ENCODE results near the gene DHRS3. TPM values are rescaled to one million over a fixed set of nuclear protein-coding genes. Genes with fewer than 3 reads are reported as not detected.

DHRS3 gene
- total and polyA plus RNA-seq, 2 donors (not counting 3 experiments of a cell fraction or from before 2014, with no cell fraction given): 54.3 to 75.2 TPM

DNA sequence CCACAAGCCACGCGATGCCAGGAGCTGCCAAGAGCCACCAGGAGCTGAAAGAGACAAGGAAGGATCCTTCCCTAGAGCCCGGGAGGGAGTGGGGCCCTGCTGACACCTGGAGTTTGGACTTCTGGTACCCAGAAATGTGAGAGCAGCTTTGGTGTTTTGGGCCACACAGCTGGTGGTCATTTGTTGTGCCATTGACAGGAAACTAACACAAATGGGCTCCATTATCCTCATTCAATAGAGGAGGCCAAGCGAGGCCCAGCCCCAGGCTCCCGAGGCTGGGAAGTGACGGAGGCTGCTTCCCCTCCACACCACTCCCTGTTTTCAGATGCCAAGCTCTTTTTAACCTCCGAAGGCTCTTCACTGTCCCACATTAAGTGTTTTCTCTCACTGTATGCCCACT is 25.5 kb downstream of the DHRS3 start:
- H3K79me2 ChIP-seq (ENCODE audit: control insufficient read depth, insufficient read depth, low read length): no peaks in the 10 kb centered on the region
- no peak overlapping the region for H3K27ac ChIP-seq (ENCODE audit: insufficient read depth, low read depth, low read length)
- no peak for TF ChIP-seq GATA2 (IDR thresholded peaks at IDR 0.05; ENCODE audit: insufficient read depth, insufficient read length, low read depth, low read length)
- TF ChIP-seq EZH2 (IDR thresholded peaks at IDR 0.05; ENCODE audit: borderline replicate concordance, low read depth, low read length, severe bottlenecking): no peak
- no peak for TF ChIP-seq POLR2A (IDR thresholded peaks at IDR 0.05; ENCODE audit: low read depth, low read length)
- no peak for TF ChIP-seq FOS (IDR thresholded peaks at IDR 0.05; ENCODE audit: borderline replicate concordance, insufficient read depth, low read length)
- no peak for TF ChIP-seq JUN (IDR thresholded peaks at IDR 0.05; ENCODE audit: borderline replicate concordance, insufficient read depth, insufficient read length, low read depth)
- no peak for TF ChIP-seq MYC (IDR thresholded peaks at IDR 0.05; ENCODE audit: low read depth, low read length)
- no peak for TF ChIP-seq MAX (IDR thresholded peaks at IDR 0.05; ENCODE audit: insufficient read depth, insufficient read length)
- TF ChIP-seq, protein P1, sequence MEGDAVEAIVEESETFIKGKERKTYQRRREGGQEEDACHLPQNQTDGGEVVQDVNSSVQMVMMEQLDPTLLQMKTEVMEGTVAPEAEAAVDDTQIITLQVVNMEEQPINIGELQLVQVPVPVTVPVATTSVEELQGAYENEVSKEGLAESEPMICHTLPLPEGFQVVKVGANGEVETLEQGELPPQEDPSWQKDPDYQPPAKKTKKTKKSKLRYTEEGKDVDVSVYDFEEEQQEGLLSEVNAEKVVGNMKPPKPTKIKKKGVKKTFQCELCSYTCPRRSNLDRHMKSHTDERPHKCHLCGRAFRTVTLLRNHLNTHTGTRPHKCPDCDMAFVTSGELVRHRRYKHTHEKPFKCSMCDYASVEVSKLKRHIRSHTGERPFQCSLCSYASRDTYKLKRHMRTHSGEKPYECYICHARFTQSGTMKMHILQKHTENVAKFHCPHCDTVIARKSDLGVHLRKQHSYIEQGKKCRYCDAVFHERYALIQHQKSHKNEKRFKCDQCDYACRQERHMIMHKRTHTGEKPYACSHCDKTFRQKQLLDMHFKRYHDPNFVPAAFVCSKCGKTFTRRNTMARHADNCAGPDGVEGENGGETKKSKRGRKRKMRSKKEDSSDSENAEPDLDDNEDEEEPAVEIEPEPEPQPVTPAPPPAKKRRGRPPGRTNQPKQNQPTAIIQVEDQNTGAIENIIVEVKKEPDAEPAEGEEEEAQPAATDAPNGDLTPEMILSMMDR (IDR thresholded peaks at IDR 0.05; ENCODE audit: extremely low read depth in 1 of 2, insufficient read depth in 1 of 2, low read depth in 1 of 2, low read length in 2 of 2): no peak
- no peak for TF ChIP-seq POLR2AphosphoS5 (IDR thresholded peaks at IDR 0.05; ENCODE audit: insufficient read depth, low read depth, low read length)
- POLR2A ChIA-PET: no interaction called here
- no TSS peak for BruUV-seq (replicated peaks)
- H3K9ac ChIP-seq (replicated peaks; ENCODE audit: extremely low read depth, insufficient read depth, low read length): no peak overlapping the region
- H3K9me1 ChIP-seq (replicated peaks; ENCODE audit: control insufficient read depth, extremely low read depth, insufficient read depth, low read length): no peaks in the 10 kb centered on the region
- no peak overlapping the region for H3K4me2 ChIP-seq (ENCODE audit: insufficient read depth, low read length)
- intact Hi-C loops (cut with micrococcal nuclease) (no loop called here), dilution Hi-C loops (cut with MboI; ENCODE audit: extremely low pct_ligation_motif_present, low sequenced_read_pairs) (no loop called here)
- H3K4me1 ChIP-seq (ENCODE audit: control insufficient read depth, extremely low read depth, insufficient read depth, low read length): peaks cover 16% of the 10 kb centered on the region
- peaks cover 0 to 7% of the 10 kb centered on the region in 2 experiments for H3K36me3 ChIP-seq (ENCODE audit: control insufficient read depth in 2 of 2, extremely low read depth in 1 of 2, insufficient read depth in 2 of 2, low read length in 2 of 2)
- DNase-seq (ENCODE audit: low read depth, low spot score): no peak
- no peak for FAIRE-seq
- H3K4me3 ChIP-seq (replicated peaks in 1 of 3; ENCODE audit: insufficient read depth in 1 of 3, low read depth in 1 of 3, low read length in 3 of 3): no peak overlapping the region
- H4K20me1 ChIP-seq (replicated peaks; ENCODE audit: control insufficient read depth, extremely low read depth, insufficient read depth, low read length): no peaks in the 10 kb centered on the region
- H3K9me3 ChIP-seq (replicated peaks; ENCODE audit: control insufficient read depth, insufficient read depth, low read length): no peaks in the 10 kb centered on the region
- CTCF ChIA-PET: no interaction called here
- H2AFZ ChIP-seq (ENCODE audit: low read depth, low read length): no peak overlapping the region
- H3K27me3 ChIP-seq (ENCODE audit: control insufficient read depth in 2 of 2, insufficient read depth in 2 of 2, low read length in 2 of 2): no peaks in the 10 kb centered on the region
